HG03159 (cell line): Measurements from ENCODE around the gene ACACB.

Source experiments
- ATAC-seq: cut with Tn5 transposase; IDR thresholded peaks from one replicate; pipeline ENCODE4 v1.9.1; 2021; ENCODE audit warnings: mild to moderate bottlenecking, moderate library complexity; ENCODE audit not compliant: unreplicated experiment

ACACB gene

GRCh38 chr12:109250523-109250922, 134.1 kb downstream of the ACACB start:
- ATAC-seq, result no peak

GRCh38 chr12:109252799-109253198, 136.4 kb downstream of the ACACB start:
- no peak for ATAC-seq

- no peak for ATAC-seq
These were observed 137.6 kb downstream of the ACACB start for GRCh38 chr12:109253913-109254544.

GRCh38 chr12:109255377-109255776, 139.0 kb downstream of the ACACB start:
- ATAC-seq, result no peak

GRCh38 chr12:109256011-109256410, 139.6 kb downstream of the ACACB start:
- ATAC-seq, result no peak

- no peak for ATAC-seq
These were observed 141.8 kb downstream of the ACACB start for GRCh38 chr12:109258201-109258600.

- no peak for ATAC-seq
These were observed 142.5 kb downstream of the ACACB start for GRCh38 chr12:109258607-109259544.

- ATAC-seq, result no peak
These were observed 143.1 kb downstream of the ACACB start for GRCh38 chr12:109259545-109259895.

GRCh38 chr12:109261087-109261486, 144.7 kb downstream of the ACACB start:
- ATAC-seq, result no peak

- no peak for ATAC-seq
These were observed 145.6 kb downstream of the ACACB start for GRCh38 chr12:109261939-109262338.

- no peak for ATAC-seq
These were observed 147.1 kb downstream of the ACACB start for GRCh38 chr12:109263439-109263838.

GRCh38 chr12:109264095-109264942, 147.9 kb downstream of the ACACB start:
- ATAC-seq, result no peak

- no peak for ATAC-seq
These were observed 148.7 kb downstream of the ACACB start for GRCh38 chr12:109264943-109265650.

- no peak for ATAC-seq
These were observed 149.9 kb downstream of the ACACB start for GRCh38 chr12:109266106-109266879.

- ATAC-seq, result no peak
These were observed 151.0 kb downstream of the ACACB start for GRCh38 chr12:109267361-109267760.

- no peak for ATAC-seq
These were observed 152.5 kb downstream of the ACACB start for GRCh38 chr12:109268896-109269295.

- no peak for ATAC-seq
These were observed 153.0 kb downstream of the ACACB start for GRCh38 chr12:109269428-109269827.

GRCh38 chr12:109270494-109270893, 154.1 kb downstream of the ACACB start:
- no peak for ATAC-seq

- no peak for ATAC-seq
These were observed 155.0 kb downstream of the ACACB start for GRCh38 chr12:109271418-109271817.

- no peak for ATAC-seq
These were observed 157.0 kb downstream of the ACACB start for GRCh38 chr12:109273354-109273753.
